H1 (cell line): ENCODE results near the gene ST7L. TPM values are rescaled to one million over a fixed set of nuclear protein-coding genes. Genes with fewer than 3 reads are reported as not detected.

Source experiments
- CTCF ChIA-PET: fragments of 300-600 bp; sonication (Branson Sonifier 250); formaldehyde crosslinking; loops from one replicate; lab custom pipeline; 2021; ENCODE audit not compliant: partially characterized antibody; lab: Charles Lee
- POLR2A ChIA-PET: fragments of 300-600 bp; sonication (Branson Sonifier 250); formaldehyde crosslinking; loops from one replicate; lab custom pipeline; 2021; ENCODE audit warnings: inconsistent platforms; ENCODE audit not compliant: partially characterized antibody; lab: Charles Lee
- DNase-seq, 2 experiments: peaks; one replicate each; pipeline versions ENCODE4 v3.0.0 to v3.0.0-alpha.2; 2010 to 2022; ENCODE audit warnings: low spot score in 2 of 2, low read depth in 1 of 2, mixed read lengths in 1 of 2
- FAIRE-seq: peaks from 2 replicates; lab custom pipeline; 2011; peaks lifted over from hg19 to GRCh38; lab: Jason Lieb, UNC
- H2AFZ ChIP-seq: 2 replicates; pipeline ENCODE4 v1.8.1; 2012; ENCODE audit warnings: low read length, inconsistent platforms
- H2AK5ac ChIP-seq: 2 replicates; pipeline ENCODE4 v1.6.1; 2013; ENCODE audit warnings: low read depth, low read length
- H2BK120ac ChIP-seq: replicated peaks from 2 replicates; pipeline ENCODE3; 2013; ENCODE audit warnings: low read depth, low read length, inconsistent platforms
- H2BK12ac ChIP-seq: 2 replicates; pipeline ENCODE4 v1.6.1; 2013; ENCODE audit warnings: low read depth, low read length
- H2BK15ac ChIP-seq: 2 replicates; pipeline ENCODE4 v1.6.1; 2013; ENCODE audit warnings: low read length
- H2BK20ac ChIP-seq: 2 replicates; pipeline ENCODE4 v1.6.1; 2013; ENCODE audit warnings: low read length
- H2BK5ac ChIP-seq: 2 replicates; pipeline ENCODE4 v1.6.1; 2013; ENCODE audit warnings: low read depth, low read length
- H3K14ac ChIP-seq: 2 replicates; pipeline ENCODE4 v1.6.1; 2013; ENCODE audit warnings: inconsistent platforms; ENCODE audit not compliant: insufficient read length
- H3K18ac ChIP-seq: 2 replicates; pipeline ENCODE4 v1.6.1; 2013; ENCODE audit warnings: low read length; ENCODE audit errors: extremely low read depth
- H3K23ac ChIP-seq: 2 replicates; pipeline ENCODE4 v1.6.1; 2013; ENCODE audit warnings: inconsistent platforms; ENCODE audit not compliant: insufficient read length
- H3K23me2 ChIP-seq: 2 replicates; pipeline ENCODE4 v1.6.1; 2013; ENCODE audit warnings: low read depth, low read length
- H3K27ac ChIP-seq: 2 replicates; pipeline ENCODE4 v1.6.1; 2011; ENCODE audit warnings: low read depth, low read length, inconsistent platforms
- H3K27me3 ChIP-seq, 4 experiments: replicated peaks in 1 of 4; 1 replicate in 1 of 4; 2 replicates in 3 of 4; pipeline versions ENCODE4 v1.6.1 to v1.8.1; 2011 to 2013; ENCODE audit warnings: low read length in 3 of 4, mild to moderate bottlenecking in 3 of 4, inconsistent platforms in 2 of 4, mixed read lengths in 2 of 4, moderate library complexity in 1 of 4; ENCODE audit not compliant: control insufficient read depth in 3 of 4, insufficient read depth in 3 of 4; ENCODE audit errors: extremely low read depth in 1 of 4
- H3K36me3 ChIP-seq, 4 experiments: 2 replicates each; pipeline versions ENCODE4 v1.6.1 to v1.8.1; 2011 to 2013; ENCODE audit warnings: mild to moderate bottlenecking in 4 of 4, low read length in 3 of 4, moderate library complexity in 2 of 4, control low read depth in 1 of 4, inconsistent platforms in 1 of 4; ENCODE audit not compliant: insufficient read depth in 4 of 4, control insufficient read depth in 2 of 4
- H3K4ac ChIP-seq: replicated peaks from 2 replicates; pipeline ENCODE3; 2013; ENCODE audit warnings: low read length, low read depth, mixed read lengths, inconsistent platforms; ENCODE audit not compliant: insufficient read length
- H3K4me1 ChIP-seq, 4 experiments: replicated peaks in 1 of 4; 1 replicate in 1 of 4; 2 replicates in 3 of 4; pipeline versions ENCODE4 v1.6.1 to v1.8.1; 2011 to 2013; ENCODE audit warnings: low read length in 3 of 4, inconsistent platforms in 2 of 4, mixed read lengths in 1 of 4; ENCODE audit not compliant: insufficient read depth in 4 of 4, control insufficient read depth in 3 of 4
- H3K4me2 ChIP-seq, 2 experiments: 2 replicates each; pipeline versions ENCODE4 v1.6.1 to v1.8.1; 2011 to 2013; ENCODE audit warnings: low read depth in 2 of 2, low read length in 2 of 2, control low read depth in 1 of 2, inconsistent platforms in 1 of 2, mild to moderate bottlenecking in 1 of 2; ENCODE audit not compliant: insufficient read depth in 1 of 2
- H3K4me3 ChIP-seq, 4 experiments: fragments of 200-600, 300-600 bp in 1 of 4; sonication (generic), shearing (Covaris generic), sonication (Bioruptor Twin) in 1 of 4; 2 replicates each; pipeline versions ENCODE4 v1.5.1 to v1.8.1; 2011 to 2016; ENCODE audit warnings: low read length in 4 of 4, low read depth in 3 of 4, control low read depth in 2 of 4, inconsistent platforms in 2 of 4, mild to moderate bottlenecking in 2 of 4, mixed read lengths in 1 of 4, moderate library complexity in 1 of 4; ENCODE audit not compliant: insufficient read depth in 2 of 4; ENCODE audit errors: extremely low read depth in 1 of 4
- H3K56ac ChIP-seq: replicated peaks from 2 replicates; pipeline ENCODE3; 2013; ENCODE audit warnings: low read depth, mild to moderate bottlenecking, mixed read lengths, low read length, inconsistent platforms; ENCODE audit not compliant: insufficient read length
- H3K79me1 ChIP-seq: 2 replicates; pipeline ENCODE4 v1.6.1; 2013; ENCODE audit warnings: low read depth, low read length, control low read depth
- H3K79me2 ChIP-seq, 2 experiments: 2 replicates each; pipeline versions ENCODE4 v1.6.1 to v1.8.1; 2012 to 2013; ENCODE audit warnings: low read length in 2 of 2, mild to moderate bottlenecking in 2 of 2, inconsistent platforms in 1 of 2; ENCODE audit not compliant: insufficient read depth in 2 of 2, control insufficient read depth in 1 of 2
- H3K9ac ChIP-seq, 4 experiments: replicated peaks in 1 of 4; 1 replicate in 1 of 4; 2 replicates in 3 of 4; pipeline versions ENCODE4 v1.6.1 to v1.8.1; 2011 to 2013; ENCODE audit warnings: low read depth in 3 of 4, low read length in 3 of 4, control low read depth in 2 of 4, mild to moderate bottlenecking in 2 of 4, moderate library complexity in 2 of 4, inconsistent platforms in 1 of 4; ENCODE audit errors: extremely low read depth in 1 of 4
- H3K9me3 ChIP-seq, 2 experiments: 2 replicates each; pipeline versions ENCODE4 v1.6.1 to v1.8.1; 2012 to 2013; ENCODE audit warnings: mild to moderate bottlenecking in 2 of 2, moderate library complexity in 2 of 2, control low read depth in 1 of 2, inconsistent platforms in 1 of 2, low read depth in 1 of 2, low read length in 1 of 2, mixed read lengths in 1 of 2; ENCODE audit not compliant: insufficient read depth in 2 of 2
- H4K20me1 ChIP-seq, 2 experiments: replicated peaks in 1 of 2; 2 replicates each; pipeline versions ENCODE3 to v1.8.1; 2011 to 2013; ENCODE audit warnings: inconsistent platforms in 2 of 2, low read length in 2 of 2, mild to moderate bottlenecking in 1 of 2; ENCODE audit not compliant: insufficient read depth in 2 of 2, control insufficient read depth in 1 of 2
- H4K5ac ChIP-seq: 2 replicates; pipeline ENCODE4 v1.6.1; 2013; ENCODE audit warnings: low read length, low read depth, mixed read lengths, inconsistent platforms; ENCODE audit not compliant: insufficient read length
- H4K8ac ChIP-seq: 2 replicates; pipeline ENCODE4 v1.8.0; 2013; ENCODE audit warnings: mild to moderate bottlenecking, moderate library complexity, low read length, inconsistent platforms; ENCODE audit not compliant: insufficient read depth; ENCODE audit errors: extremely low read depth
- H4K91ac ChIP-seq: replicated peaks from 2 replicates; pipeline ENCODE3; 2013; ENCODE audit warnings: low read length, mixed read lengths, inconsistent platforms; ENCODE audit not compliant: insufficient read length
- WGBS, 2 experiments: shearing (Covaris generic) in 1 of 2; methylation state at CpG; one replicate each; pipeline versions ENCODE4 v1.1.6 to v1.1.7; 2013 to 2015; ENCODE audit warnings: low lambda C conversion rate in 2 of 2, mixed read lengths in 2 of 2, inconsistent platforms in 1 of 2, low coverage in 1 of 2, missing lambda C conversion rate in 1 of 2; ENCODE audit not compliant: insufficient replicate concordance in 2 of 2, insufficient coverage in 1 of 2, insufficient read length in 1 of 2; ENCODE audit errors: extremely low coverage in 1 of 2, missing lambda C conversion rate in 1 of 2; 5-methylcytosine and 5-hydroxymethylcytosine counted together
- polyA plus RNA-seq, 7 experiments: library from polyadenylated mRNA; depleted of rRNA in 3 of 7; stranded (reverse) in 5 of 7; unstranded in 2 of 7; fragments of >200 nt in 5 of 7; fragments of 200-250 nt in 2 of 7; gene quantifications; 1 replicate in 5 of 7; 2 replicates in 1 of 7; 4 replicates in 1 of 7; pipeline versions ENCODE4 v1.2.1 to v1.2.3, GENCODE V29; 2011 to 2013; ENCODE audit warnings: missing spikeins in 2 of 7, mixed read lengths in 2 of 7
- total RNA-seq: library from RNA; stranded (reverse); fragmentation: NEBNext Ultra II Directional; extraction: Animal tissue kit (Norgen Biotek cat#: 25700); gene quantifications from 2 replicates; pipeline ENCODE4 v1.2.1, GENCODE V29; 2021

Gene ST7L
- total and polyA plus RNA-seq, 2 of the 8 experiments (the other 6 are each of a cell fraction or from before 2014, with no cell fraction given) = 9.6 to 16.2 TPM

DNA sequence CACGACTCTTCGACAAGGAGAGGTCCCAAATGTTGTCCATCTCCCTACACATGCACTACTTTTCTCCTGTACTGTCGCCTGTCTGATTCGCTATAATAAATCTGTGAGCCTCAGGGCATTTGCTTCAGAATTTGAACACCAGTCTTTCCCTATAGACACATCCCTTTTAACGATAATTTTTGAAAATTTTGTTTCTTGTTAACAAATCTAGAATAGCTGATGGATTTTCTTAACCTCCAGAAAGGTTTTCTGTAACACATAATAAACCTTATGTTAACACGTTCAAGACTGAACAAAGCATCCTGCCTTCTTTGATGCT, 1.4 kb upstream of the ST7L start:
- Histone ChIP-seq H3K4ac (peak overlapping the region; percentile 55), H3K14ac (no peak overlapping the region), H2BK20ac (no peak overlapping the region), H3K27me3 (no peaks in the 10 kb centered on the region), H4K20me1 (peaks cover 3 to 6% of the 10 kb centered on the region in 2 experiments), H3K9ac (peak overlapping the region; percentile 96 to 99 (median 98)), H4K8ac (no peak overlapping the region), H4K91ac (no peak overlapping the region), H3K23me2 (peaks cover 13% of the 10 kb centered on the region), H3K27ac (peak overlapping the region; percentile 96), H2AK5ac (peak overlapping the region; percentile 53; the same call in 1 of the 2 replicates), H2BK5ac (peak overlapping the region; percentile 95), H2BK15ac (0 out of 2 replicates have a peak overlapping the region, but pooled peaks have one; percentile 53), H3K79me2 (peaks cover 12 to 68% of the 10 kb centered on the region in 2 experiments), H3K56ac (no peak overlapping the region), H3K4me1 (peaks cover 0 to 5% (median 0%) of the 10 kb centered on the region in 4 experiments; a peak in 2 of 7 replicates), H2AFZ (no peak overlapping the region), H3K23ac (no peak overlapping the region), H3K79me1 (no peaks in the 10 kb centered on the region; the same call in 1 of the 2 replicates), H3K9me3 (no peaks in the 10 kb centered on the region; a peak in 1 of 4 replicates), H3K4me3 (peak overlapping the region; percentile 84 to 98 (median 96)), H3K36me3 (peaks cover 0 to 5% (median 0%) of the 10 kb centered on the region in 4 experiments; a peak in 2 of 8 replicates), H2BK12ac (peak overlapping the region; percentile 91; the same call in 1 of the 2 replicates), H3K18ac (no peak overlapping the region), H4K5ac (no peak overlapping the region), H2BK120ac (no peak overlapping the region), H3K4me2 (peak overlapping the region; percentile 75 to 79)
- DNase-seq (no peak), FAIRE-seq (no peak)
- WGBS, 2 experiments = 8% methylated on average over 6 of the region's 6 CpGs; no CpG with 5 or more reads in 1 of the 2 experiments
- ChIA-PET POLR2A (interaction anchor here (1.2 to 4.8 kb wide), 3 partner anchors 14 to 91 kb away, joined by 3 to 34 read pairs (median 4); partner anchors contain the start of gene MOV10), CTCF (interaction anchor here (1.4 kb wide), 1 partner anchor 17 kb away, joined by 3 read pairs; no protein-coding TSS in a partner anchor)
